ENCODE measurements around the gene SLC25A47.
"Not testable (repeated sequence)": the region's sequence is repeated elsewhere in the genome, so short reads cannot be mapped to it uniquely, and the experiment has no call there.

Gene SLC25A47

DNA sequence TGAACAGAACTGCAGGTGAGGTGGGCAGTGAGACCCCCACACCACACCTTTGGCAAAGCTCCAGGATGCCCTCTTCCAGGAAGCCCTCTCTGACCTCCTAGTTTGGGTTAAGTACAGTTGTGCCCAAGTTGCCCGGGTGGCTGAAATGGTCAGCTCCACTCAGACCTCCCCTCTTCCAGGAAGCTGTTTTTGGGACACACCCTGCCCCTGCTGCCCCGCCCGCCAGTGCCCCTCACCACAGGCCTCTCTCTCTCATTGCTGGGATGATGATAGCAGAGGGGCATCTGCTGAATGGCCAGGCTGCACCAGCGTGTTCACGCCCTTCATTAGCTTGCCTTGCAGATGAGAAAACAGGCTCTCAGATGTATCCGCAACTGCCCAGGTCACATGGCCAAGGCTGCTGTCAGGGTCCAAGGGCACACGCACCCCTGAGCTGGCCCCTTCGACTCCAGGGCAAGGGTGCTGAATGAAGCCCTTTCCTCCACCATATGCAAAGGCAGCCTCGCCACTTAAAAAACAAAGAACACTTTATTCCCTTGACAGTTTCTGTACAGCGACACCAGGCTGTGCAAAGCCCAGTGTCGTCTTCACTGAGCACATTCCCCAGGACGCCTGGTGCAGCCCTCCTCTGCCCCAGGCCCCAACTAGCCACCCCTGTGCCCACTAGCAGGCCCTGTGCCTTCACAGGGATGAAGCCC lies 32.4 kb upstream of the SLC25A47 start:
- DNase-seq: peak; percentile 52

DNA sequence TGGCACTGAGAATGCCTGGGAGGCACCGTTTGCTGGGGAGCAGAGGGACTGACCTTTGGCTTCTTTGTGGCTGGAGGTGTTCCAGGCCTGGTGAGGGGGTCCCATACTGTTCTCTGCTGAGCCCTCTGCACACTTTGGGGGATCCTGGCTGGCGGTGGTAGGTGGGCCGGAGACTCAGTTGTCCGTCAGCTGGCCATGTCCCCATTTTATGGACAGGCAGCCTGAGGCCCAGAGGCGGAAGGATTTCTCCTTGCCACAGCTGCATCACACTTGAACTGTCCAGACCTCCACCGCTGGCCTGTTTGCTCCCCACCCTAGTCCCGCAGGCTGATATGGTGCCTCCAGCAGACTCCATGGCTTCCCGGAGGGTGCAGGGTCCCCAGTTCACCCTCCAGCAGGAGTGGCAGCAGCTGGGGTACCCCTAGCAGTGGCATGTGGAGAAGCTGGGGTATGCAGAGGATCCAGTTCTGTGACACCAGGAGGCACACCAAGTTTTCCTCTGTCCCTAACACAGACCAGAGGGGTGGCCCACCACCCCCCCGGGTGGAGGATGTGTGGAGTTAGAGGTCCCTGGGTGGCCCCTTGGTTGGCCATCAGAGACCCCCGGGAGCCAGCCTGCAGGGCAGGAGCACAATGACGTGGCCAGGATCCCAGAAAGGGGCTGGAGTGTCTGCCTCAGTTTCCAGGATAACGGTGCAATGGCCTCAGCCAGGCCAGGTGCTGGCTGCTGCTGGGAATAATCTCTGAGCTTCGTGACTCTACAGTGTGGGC lies 31.6 kb upstream of the SLC25A47 start:
- DNase-seq: peak; percentile 59

DNA sequence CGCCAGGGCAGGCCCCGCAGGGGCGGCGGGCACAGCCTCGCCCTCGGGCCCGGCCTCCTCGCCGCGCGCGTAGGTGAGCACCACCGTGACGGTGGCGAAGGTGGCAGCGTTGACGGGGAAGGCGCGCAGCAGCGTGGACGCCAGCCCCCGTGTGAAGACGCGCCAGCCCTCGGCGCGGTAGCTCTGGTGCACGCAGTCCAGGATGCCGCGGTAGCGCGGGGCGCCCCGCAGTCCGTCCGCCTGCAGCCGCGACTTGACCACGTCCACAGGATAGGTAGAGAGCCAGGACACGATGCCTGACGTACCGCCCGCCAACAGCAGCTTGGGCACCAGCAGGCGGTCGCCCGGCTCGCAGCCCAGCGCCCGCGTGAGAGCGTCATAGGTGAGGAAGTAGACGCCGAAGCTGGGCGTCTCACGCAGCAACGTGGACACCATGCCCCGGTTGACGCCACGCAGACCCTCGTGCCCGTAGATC lies 30.8 kb upstream of the SLC25A47 start:
- peak; percentile 59 for DNase-seq

DNA sequence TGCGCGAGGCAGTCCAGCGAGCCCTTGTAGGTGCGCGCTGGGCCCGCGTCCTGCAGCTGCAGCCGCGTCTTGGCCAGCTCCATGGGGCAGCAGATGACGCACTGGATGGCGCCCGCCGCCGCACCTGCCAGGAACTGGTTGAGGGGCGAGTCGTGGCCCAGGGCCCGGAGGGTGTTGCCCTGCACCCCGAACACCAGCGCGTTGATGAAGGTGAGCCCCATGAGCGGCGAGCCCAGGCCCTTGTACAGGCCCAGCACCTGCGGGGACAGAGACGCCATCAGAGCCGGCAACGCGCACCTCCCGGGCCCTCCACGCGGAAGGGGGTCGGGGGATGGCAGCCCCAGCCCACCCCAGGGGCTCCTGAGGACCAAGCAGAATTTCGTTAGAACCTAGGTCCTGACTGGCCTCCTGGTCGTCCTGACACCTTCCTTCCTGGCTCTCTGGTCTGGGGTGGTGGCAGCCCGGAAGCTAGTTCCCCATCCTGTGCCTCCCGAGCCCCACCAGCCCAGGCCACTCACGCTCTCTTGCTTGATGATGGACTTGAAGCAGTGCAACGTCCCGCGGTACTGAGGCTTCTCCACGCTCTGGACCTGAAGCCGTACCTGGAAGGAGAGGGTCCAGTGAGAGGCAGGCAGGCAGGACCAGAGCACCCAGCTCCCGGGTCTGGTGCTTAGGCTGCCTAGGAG lies 30.2 kb upstream of the SLC25A47 start:
- DNase-seq: peak; percentile 60

DNA sequence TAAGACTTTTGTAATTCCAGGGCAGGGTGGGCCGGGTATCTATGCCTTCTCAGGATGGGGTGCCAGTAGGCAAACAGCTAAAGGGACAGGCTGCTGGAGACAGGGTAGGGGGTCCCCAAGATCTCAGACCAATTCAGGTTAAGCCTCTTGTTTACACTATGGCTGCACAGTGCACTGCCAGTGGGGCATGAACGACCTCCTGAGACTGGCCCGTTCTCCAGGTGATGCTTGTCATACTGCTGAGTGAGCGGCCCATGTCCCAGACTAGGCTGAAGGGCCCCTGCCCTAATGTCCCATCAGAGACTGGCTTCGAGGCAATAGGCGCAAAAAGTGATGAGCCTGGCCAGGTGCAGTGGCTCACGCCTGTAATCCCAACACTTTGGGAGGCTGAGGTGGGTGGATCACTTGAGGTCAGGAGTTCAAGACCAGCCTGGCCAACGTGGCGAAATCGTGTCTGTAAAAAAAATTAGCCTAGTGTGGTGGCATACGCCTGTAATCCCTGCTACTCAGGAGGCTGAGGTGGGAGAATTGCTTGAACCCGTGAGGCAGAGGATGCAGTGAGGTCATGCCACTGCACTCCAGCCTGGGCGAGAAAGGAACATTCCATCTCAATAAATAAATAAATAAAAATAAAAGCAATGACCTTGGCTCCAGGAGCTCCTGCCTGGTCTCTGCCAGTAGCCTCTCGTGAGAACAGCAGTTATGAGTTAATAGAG lies 29.5 kb upstream of the SLC25A47 start:
- peak; percentile 55 for DNase-seq

DNA sequence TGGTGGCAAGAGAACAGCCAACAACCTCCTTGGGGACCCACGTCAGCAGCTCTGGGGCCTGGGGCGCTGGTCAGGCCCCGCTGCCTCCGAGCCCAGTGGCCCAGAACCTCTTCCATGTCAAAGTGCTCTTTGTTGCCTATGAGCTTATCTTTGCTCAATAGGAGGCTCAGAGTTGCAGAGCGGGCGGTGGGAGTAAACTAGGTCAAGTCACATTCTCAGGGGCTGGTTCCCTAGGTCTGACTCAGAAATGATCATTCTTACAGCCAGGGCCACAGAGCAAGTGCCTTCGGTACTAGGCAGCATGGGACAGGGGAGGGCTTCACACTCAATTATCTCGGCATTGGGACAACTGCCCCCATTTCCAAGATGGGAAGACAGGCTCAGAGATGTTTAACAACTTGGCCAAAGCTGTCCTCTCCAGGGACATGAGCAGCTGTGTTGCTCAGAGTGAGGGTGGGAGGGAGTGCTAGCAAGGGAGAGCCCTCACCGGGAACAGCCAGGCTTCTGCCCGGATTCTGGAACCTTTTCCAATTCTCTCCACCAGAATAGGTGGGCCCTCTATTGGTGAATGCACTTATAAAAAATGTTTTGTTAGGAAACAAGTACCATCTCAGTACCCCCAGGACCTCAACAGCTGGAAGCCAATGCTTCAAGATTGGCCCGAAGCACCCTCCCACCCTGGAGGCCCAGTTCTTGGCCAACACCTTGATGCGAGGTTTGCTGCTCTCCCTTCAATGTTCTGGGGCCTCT lies 28.8 kb upstream of the SLC25A47 start:
- peak; percentile 28 for DNase-seq

DNA sequence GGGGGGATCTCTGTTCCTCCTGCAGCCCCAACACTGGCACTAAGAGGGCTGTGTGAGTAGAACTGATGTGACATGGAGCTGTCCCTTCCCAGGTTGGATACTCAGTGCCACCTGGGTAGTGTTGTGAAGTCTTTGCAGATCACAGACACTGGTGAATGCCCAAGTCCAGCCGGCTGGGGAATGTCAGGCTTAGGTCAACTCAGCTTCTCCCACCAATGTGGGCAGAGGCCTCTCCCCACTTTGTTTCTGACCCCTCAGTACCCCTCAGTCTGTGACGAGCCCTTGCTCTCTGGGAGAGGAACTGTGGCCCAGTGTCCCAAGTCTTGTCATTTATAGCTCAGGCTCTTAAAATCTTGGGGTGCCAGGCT lies 28.2 kb upstream of the SLC25A47 start:
- DNase-seq: no peak

DNA sequence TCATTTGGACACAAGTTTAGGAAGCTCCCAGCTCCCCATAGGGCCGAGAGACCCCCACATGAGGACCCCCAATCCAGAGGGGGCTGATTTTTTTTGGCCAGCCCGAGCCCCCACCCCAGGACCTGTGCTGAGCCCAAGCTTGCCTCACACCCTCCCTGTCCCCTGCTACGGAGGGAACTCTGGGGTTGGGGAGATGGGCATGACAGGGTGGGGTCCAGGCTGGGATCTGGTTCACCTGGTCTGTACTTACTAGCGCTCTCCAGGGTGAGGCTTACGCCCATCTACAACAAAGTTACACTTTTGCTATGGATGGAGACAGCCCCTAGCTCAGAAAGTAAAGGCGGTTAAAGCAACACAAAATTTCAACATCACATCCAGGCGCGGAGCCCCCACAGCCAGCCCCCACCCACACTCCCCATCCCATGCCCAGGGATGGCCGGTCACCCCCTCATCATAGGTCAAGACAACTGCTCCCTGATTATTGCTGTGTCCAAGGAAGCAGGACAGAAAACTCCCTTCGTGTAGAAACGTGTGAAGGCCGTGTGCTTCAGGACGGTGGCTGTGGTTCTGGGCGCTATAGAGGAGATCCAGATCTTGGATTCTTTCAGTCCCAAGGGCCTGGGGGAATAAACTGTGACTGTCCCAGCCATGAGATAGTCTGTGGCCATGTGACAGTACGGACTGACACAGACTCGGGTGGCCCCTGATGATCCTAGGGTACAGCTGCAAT lies 27.6 kb upstream of the SLC25A47 start:
- DNase-seq: peak; percentile 51

DNA sequence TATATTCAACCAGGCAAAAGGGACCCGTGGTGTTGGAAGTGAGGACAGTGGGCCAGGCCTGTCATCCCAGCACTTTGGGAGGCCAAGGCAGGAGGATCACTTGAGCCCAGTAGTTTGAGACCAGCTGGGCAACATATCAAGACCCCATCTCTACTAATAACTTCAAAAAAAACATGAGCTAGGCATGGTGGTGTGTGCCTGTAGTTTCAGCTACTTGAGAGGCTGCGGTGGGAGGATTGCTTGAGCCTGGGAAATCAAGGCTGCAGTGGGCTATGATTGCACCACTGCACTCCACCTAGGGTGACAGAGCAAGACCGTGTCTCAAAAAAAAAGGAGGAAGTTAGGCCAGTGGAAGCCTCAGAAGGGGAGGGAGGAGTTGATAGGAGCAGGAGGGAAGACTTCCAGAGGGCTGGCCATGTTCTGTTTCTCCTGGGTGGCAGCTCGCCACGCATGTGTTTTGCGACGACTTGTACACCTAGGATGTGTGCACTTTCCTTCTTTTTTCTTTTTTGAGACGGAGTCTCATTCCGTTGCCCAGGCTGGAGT lies 27.0 kb upstream of the SLC25A47 start:
- no peak for DNase-seq

DNA sequence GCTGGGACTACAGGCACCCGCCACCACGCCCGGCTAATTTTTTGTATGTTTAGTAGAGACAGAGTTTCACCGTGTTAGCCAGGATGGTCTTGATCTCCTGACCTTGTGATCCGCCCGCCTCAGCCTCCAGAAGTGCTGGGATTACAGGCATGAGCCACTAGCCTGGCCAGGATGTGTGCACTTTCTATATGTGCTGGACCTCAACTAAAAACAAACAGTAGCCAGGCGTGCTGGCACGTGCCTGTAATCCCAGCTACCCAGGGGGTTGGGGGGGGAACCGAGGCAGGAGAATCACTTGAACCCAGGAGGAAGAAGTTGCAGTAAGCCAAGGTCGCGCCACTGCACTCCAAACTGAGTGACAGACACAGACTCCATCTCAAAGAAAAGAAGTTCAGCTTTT lies 26.4 kb upstream of the SLC25A47 start:
- not testable (repeated sequence) for DNase-seq

DNA sequence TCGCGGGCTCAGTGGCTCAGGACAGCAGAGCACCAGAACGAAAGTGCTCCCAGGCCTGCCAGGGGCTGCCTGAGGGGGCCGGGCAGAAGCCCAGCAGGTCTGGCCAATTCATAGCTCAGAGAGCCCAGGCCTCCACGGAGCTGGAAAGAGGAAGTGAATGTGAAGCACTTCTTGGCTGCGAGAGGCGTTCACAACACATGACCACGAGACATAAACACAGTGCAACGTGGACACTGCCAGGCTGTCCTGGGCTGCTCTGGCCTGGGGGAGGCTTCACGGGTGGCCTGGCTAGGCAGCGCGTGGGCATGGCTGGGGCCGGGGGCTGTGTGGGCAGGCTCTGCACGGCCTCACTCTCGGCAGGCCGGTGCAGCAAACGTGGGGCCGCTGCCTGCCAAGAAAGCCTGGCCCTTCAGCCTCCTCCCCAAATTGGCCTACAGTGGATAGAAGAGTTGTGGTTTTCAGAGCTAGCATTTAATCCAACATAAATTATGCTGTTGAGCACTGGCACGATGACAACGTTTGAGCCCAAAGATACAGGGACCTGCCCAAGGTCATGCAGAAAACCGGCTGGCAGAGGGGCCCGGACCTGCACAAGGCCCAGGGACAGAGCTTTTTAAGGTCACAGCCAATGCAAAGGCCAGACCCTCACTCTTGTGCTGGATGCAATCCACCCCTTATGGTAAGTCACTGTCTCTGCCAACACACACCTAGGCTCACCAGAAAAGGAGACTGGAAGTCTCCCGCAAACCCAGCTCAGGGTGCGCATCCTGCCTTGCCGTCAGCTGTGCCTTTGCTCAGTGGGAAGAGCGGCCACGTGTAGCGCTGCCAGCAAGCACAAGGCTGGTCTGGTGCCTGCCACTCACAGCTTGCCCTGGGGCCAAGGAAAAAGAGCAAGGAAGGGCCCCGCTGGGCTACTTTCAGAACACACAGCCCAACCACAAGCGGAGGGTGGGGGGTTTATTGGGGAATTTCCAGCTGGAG lies 25.5 kb upstream of the SLC25A47 start:
- DNase-seq: no peak

DNA sequence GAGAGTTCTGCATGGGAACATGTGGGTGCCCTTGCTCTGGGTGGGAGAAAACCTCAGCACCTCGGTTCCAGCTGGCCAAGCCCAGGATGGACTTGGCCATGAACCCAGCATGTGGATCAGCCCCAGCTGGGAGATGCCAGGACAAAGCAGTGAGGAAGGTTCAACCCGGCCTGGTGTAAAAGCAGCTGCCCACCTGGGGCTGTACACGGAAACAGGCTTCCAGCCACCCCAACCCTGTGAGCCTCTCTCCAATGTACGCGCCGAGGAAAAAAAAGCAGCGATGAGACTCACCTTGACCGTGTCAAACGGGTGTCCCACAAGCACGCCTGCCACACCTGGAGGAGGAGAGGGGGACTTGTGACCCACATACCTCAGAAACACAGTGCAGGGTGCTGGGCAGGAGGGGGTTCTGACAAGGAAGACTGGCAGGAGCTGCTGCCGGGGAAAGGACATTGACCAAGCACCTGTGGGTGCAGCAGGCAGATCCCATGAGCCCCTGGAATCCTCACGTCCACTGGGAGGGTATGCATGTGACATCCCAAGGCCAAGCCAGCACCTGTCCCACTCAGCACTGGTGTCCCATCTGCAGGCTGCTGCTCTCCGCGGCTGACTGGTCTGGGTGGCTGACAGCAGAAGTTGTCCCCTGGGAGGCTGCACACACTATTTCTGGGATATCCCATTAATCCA lies 24.4 kb upstream of the SLC25A47 start:
- DNase-seq: no peak

DNA sequence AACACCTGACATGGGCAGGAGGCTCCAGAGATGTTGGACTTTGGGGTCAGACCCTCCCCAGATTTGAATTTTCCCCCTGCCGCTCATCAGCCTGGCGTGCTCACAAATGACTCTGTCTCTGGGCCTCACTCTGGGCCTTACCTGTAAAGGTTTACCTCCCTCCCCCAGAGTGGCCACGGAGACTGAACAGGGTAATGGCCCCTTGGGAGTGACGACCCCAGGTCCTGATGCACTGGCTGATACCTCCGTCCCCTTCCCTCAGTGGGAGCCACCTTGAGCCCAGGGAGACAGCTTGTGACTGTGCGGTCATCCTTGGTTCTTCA lies 23.9 kb upstream of the SLC25A47 start:
- DNase-seq: no peak

DNA sequence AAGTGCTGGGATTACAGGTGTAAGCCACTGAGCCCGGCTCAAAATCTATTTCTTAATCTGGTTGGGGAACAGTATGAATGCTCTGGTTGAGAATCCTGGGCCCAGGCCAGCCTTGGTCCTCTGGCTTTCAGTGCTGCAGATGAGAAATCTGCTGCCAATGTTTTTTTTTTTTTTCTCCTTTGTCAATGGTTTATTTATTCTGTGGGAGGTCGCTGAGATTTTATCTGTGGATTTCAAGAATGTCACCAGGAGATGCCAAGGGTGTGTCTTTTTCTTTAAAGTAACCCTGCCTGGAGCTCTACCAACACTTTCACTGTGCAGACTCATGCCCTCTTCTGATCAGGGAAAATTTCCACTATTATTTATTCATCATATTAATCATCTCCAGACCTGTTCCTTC lies 20.5 kb upstream of the SLC25A47 start:
- no peak for DNase-seq

DNA sequence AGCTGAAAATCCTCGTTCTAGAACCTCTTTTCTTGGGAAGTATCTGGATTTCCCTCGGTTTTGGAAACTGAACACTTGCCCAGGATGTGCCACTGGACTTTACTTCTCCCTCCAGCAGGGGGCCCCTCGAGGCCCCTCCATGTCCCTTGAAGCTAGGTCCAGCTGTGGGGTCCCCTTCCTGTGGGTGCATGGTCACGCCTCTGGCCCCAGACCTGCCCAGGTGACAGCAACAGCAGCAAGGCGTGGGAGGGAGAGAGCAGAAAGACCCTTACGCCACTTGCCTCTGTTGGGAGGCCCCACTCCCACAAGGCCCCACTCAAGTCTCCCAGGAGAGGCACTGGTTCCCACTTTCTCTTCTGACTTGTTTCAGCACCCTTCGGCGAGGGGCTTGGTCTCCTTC lies 20.0 kb upstream of the SLC25A47 start:
- no peak for DNase-seq

DNA sequence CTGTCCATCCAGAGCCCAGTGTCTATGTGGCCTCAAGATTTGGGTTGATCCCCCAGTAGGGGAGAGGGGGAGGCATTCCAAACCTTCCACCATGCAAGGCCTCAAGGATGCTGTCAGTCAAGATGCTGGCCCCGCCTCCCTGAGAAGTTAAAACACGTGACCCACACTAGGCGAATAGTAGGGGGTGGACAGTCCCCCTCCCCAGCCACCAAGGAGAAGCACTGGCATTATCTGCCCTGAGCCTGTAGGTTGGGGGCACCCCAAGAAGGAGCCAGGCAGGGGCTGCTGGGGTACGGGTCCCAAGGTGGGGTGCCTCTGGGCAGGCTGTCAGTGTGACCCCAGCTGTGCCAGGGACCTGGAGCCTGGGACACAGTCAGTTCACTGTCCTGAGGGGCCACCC lies 19.2 kb upstream of the SLC25A47 start:
- no peak for DNase-seq

DNA sequence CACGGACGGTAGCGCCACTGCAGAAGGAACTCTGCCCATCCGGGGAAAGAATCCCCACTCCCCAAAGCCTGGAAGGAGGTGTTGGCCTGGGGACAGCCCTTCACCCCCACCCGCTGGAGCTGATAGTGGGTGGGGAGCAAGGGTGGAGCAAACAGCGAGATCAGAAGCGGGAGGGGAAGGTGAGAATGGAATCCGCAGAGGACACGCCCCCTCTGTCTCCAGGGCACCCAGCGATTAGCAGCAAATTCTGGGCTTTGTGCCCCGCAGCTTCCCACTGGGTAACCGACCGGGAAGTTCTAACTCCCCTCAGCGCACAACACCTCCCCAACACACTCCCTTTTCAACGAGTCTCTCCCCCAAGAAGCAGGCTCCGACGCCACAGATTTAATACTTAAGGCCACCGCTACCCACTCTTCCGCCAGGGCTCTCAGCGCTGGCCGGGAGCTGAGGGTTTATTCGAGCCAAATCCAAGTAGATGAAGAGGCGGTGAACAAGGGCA lies 18.3 kb upstream of the SLC25A47 start:
- DNase-seq: no peak

DNA sequence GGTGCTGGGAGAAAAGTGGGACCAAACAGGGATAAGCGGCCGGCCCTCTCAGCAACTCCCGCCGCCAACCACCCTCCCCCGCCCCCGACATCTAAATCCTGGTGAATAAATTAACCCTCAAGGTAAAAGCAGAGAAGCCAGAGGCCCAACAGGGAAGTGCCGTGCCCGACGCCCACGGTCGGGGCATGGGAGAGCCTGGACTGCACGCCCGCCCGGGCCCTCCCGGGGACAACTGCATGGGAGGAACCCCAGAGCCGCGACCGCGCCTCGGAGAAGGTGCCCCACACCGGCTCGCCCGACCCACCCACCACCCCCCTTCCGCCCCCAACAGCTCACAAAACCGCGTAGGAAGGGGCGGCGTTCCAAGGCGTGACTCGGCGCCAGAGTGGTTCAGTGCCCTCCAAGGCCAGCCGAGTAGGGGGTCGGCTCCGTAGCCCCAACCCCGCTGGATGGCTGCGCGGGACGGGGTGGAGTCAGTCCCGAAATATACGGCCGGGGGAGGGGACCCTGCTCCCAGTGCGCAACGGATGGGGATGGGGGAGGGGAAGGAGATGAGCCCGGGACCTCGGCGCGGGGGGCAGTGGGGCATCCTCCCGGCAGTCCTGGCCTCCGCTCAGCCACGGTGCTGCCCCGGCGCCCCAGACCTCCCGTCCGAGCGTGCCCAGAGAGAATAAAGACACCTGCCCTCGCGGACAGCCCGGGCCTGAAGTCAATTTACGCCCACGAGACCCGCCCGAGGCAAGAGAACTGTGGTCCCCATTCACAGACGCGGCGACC lies 17.6 kb upstream of the SLC25A47 start:
- peak; percentile 83 for DNase-seq
